Panc1 (cell line): Measurements from ENCODE around the gene IP6K2. TPM values are rescaled to one million over a fixed set of nuclear protein-coding genes. Genes with fewer than 3 reads are reported as not detected.
A peak's percentile ranks its signal among the peaks of the same experiment; 100 is the strongest.
"Not testable (repeated sequence)": the region's sequence is repeated elsewhere in the genome, so short reads cannot be mapped to it uniquely, and the experiment has no call there.

Experiments used
- ATAC-seq: fragments of 200-7000 bp; cut with Tn5 transposase; 2 replicates; pipeline ENCODE4 v1.9.1; 2020; ENCODE audit warnings: mild to moderate bottlenecking, moderate library complexity
- BruUV-seq: library from RNA; stranded (reverse); fragments of 400-500 nt; replicated peaks from 2 replicates; lab custom pipeline; 2021; lab: Mats Ljungman, UMichigan
- CTCF ChIA-PET: fragments of 300-600 bp; sonication (Branson Sonifier 250); formaldehyde crosslinking; loops from one replicate; lab custom pipeline; 2022; ENCODE audit warnings: antibody characterized with exemption; lab: Charles Lee
- POLR2A ChIA-PET: fragments of 300-600 bp; sonication (Branson Sonifier 250); formaldehyde crosslinking; loops from one replicate; lab custom pipeline; 2022; ENCODE audit warnings: antibody characterized with exemption; lab: Charles Lee
- DNase-seq: peaks from one replicate; pipeline ENCODE4 v3.0.0-alpha.2; 2010; ENCODE audit warnings: low read depth, low spot score
- H3K27ac ChIP-seq: 2 replicates; pipeline ENCODE4 v1.5.1; 2011; ENCODE audit warnings: mild to moderate bottlenecking, low read length, inconsistent platforms
- H3K27me3 ChIP-seq: fragments of 200-500 bp; sonication (Bioruptor generic); 2 replicates; pipeline ENCODE4 v1.6.0; 2014; ENCODE audit warnings: low read length, inconsistent platforms; ENCODE audit not compliant: control insufficient read depth, insufficient read depth
- H3K36me3 ChIP-seq: fragments of 200-500 bp; sonication (Bioruptor generic); 2 replicates; pipeline ENCODE4 v1.5.1; 2014; ENCODE audit warnings: inconsistent platforms, mild to moderate bottlenecking, low read length, moderate library complexity; ENCODE audit not compliant: control insufficient read depth, insufficient read depth
- H3K4me1 ChIP-seq: 2 replicates; pipeline ENCODE4 v1.5.1; 2011; ENCODE audit warnings: inconsistent platforms, mild to moderate bottlenecking, low read length, moderate library complexity; ENCODE audit not compliant: control insufficient read depth, insufficient read depth
- H3K4me3 ChIP-seq, 2 experiments: 2 replicates each; pipeline ENCODE4 v1.5.1; 2011 to 2012; ENCODE audit warnings: low read depth in 2 of 2, low read length in 2 of 2, mild to moderate bottlenecking in 2 of 2, inconsistent platforms in 1 of 2, moderate library complexity in 1 of 2
- H3K9me3 ChIP-seq: fragments of 200-500 bp; sonication (Bioruptor generic); 2 replicates; pipeline ENCODE4 v1.5.1; 2014; ENCODE audit warnings: low read depth, mild to moderate bottlenecking, inconsistent platforms, low read length, moderate library complexity; ENCODE audit not compliant: control insufficient read depth, insufficient read depth
- CTCF ChIP-seq: fragments of 450-650 bp; IDR thresholded peaks from 2 replicates; pipeline ENCODE4 v1.5.1; 2017; ENCODE audit warnings: mild to moderate bottlenecking
- POLR2AphosphoS5 ChIP-seq: IDR thresholded peaks from 2 replicates; pipeline ENCODE4 v1.6.1; 2012; ENCODE audit warnings: mild to moderate bottlenecking, low read depth, low read length, moderate library complexity
- REST ChIP-seq, 2 experiments: IDR thresholded peaks; 2 replicates each; pipeline ENCODE4 v1.6.1; 2011 to 2012; ENCODE audit warnings: low read depth in 2 of 2, control low read depth in 1 of 2, low read length in 1 of 2, mild to moderate bottlenecking in 1 of 2, moderate library complexity in 1 of 2; ENCODE audit not compliant: insufficient read depth in 1 of 2
- SIN3A ChIP-seq: IDR thresholded peaks from 2 replicates; pipeline ENCODE4 v1.6.1; 2012; ENCODE audit warnings: low read depth, mild to moderate bottlenecking, low read length, moderate library complexity, borderline replicate concordance; ENCODE audit not compliant: insufficient read depth
- TCF7L2 ChIP-seq: IDR thresholded peaks from 2 replicates; pipeline ENCODE4 v1.6.1; 2011; ENCODE audit warnings: mild to moderate bottlenecking, low read depth, low read length, inconsistent platforms
- in situ Hi-C: cut with HindIII; loops from 2 replicates; pipeline ENCODE4 v1.10.0; 2016; ENCODE audit warnings: low sequenced_read_pairs, low pct_unique_long_range_greater_than_20kb
- intact Hi-C: fragments of 100-400 bp; cut with micrococcal nuclease; formaldehyde crosslinking; loops from one replicate; pipeline ENCODE4 v1.10.0; 2022; ENCODE audit not compliant: unreplicated experiment
- total RNA-seq: library from RNA; stranded (reverse); gene quantifications from one replicate; pipeline ENCODE4 v1.2.1, GENCODE V29; 2021; ENCODE audit not compliant: unreplicated experiment

IP6K2 gene
- total RNA-seq, 1 experiment from 2014 or later, result 50.2 TPM

GRCh38 chr3:48743773-48744172 is 26.8 kb upstream of the IP6K2 start:
- ChIA-PET CTCF (no interaction called here), POLR2A (no interaction called here)
- Histone ChIP-seq H3K27ac (no peak overlapping the region), H3K27me3 (no peaks in the 10 kb centered on the region), H3K4me3 (no peak overlapping the region), H3K4me1 (peaks cover 3% of the 10 kb centered on the region), H3K9me3 (no peaks in the 10 kb centered on the region), H3K36me3 (no peaks in the 10 kb centered on the region; the same call in 1 of the 2 replicates)
- DNase-seq (no peak), ATAC-seq (no peak)
- no TSS peak for BruUV-seq
- intact Hi-C loops (no loop called here), in situ Hi-C loops (no loop called here)
- TF ChIP-seq CTCF, result no peak
- no peak for TF ChIP-seq POLR2AphosphoS5
- TF ChIP-seq REST (IDR thresholded peaks at IDR 0.05; ENCODE audit: insufficient read depth in 1 of 2, low read depth in 2 of 2, low read length in 1 of 2), result no peak
- TF ChIP-seq SIN3A, result no peak
- no peak for TF ChIP-seq TCF7L2

GRCh38 chr3:48741226-48741625 is 24.2 kb upstream of the IP6K2 start:
- H3K27ac ChIP-seq, BruUV-seq, POLR2A ChIA-PET, DNase-seq, H3K9me3 ChIP-seq, H3K27me3 ChIP-seq, H3K4me3 ChIP-seq, in situ Hi-C loops, CTCF ChIA-PET, H3K4me1 ChIP-seq, H3K36me3 ChIP-seq, ATAC-seq, intact Hi-C loops: not testable (repeated sequence)

GRCh38 chr3:48739955-48740823 is 23.2 kb upstream of the IP6K2 start:
- Histone ChIP-seq H3K4me1 (peaks cover 3% of the 10 kb centered on the region), H3K27ac (no peak overlapping the region), H3K36me3 (no peaks in the 10 kb centered on the region), H3K9me3 (no peaks in the 10 kb centered on the region), H3K4me3 (no peak overlapping the region), H3K27me3 (no peaks in the 10 kb centered on the region)
- DNase-seq (no peak), ATAC-seq (peak; percentile 97)
- no peak for TF ChIP-seq SIN3A
- peak; percentile 89 for TF ChIP-seq CTCF
- no peak for TF ChIP-seq TCF7L2
- no peak for TF ChIP-seq REST (IDR thresholded peaks at IDR 0.05; ENCODE audit: insufficient read depth in 1 of 2, low read depth in 2 of 2, low read length in 1 of 2)
- TF ChIP-seq POLR2AphosphoS5, result no peak
- in situ Hi-C loops, result no loop called here
- CTCF ChIA-PET, result interaction anchor here (0.5 to 1.2 kb wide), 4 partner anchors 9 to 660 kb away, joined by 3 to 14 read pairs (median 3); no protein-coding TSS in a partner anchor
- POLR2A ChIA-PET, result interaction anchor here (0.6 kb wide), 2 partner anchors 41 to 45 kb away, joined by 3 read pairs; no protein-coding TSS in a partner anchor
- intact Hi-C loops, result no loop called here
- BruUV-seq, result no TSS peak
